HEK293 (cell line): Measurements from ENCODE around the gene MAPK11.

Experiments
- GLI4 ChIP-seq: fragments of 450-650 bp; formaldehyde crosslinking; IDR thresholded peaks from 2 replicates; pipeline ENCODE4 v1.5.1; 2016; ENCODE audit warnings: missing biosample characterization, missing genetic modification characterization
- HOXA7 ChIP-seq: sonication (generic); formaldehyde crosslinking; IDR thresholded peaks from 2 replicates; pipeline ENCODE4 v1.8.1; 2022; ENCODE audit warnings: missing genetic modification reagents, borderline replicate concordance
- TCF7L2 ChIP-seq: IDR thresholded peaks from 2 replicates; pipeline ENCODE4 v1.6.1; 2011; ENCODE audit warnings: low read depth, mild to moderate bottlenecking, inconsistent platforms, low read length, moderate library complexity, borderline replicate concordance
- ZNF138 ChIP-seq: fragments of 450-650 bp; formaldehyde crosslinking; IDR thresholded peaks from 2 replicates; pipeline ENCODE4 v1.5.1; 2016; ENCODE audit warnings: missing biosample characterization, missing genetic modification characterization, borderline replicate concordance
- ZNF274 ChIP-seq, 2 experiments: fragments of 200-500 bp in 1 of 2; fragments of 450-650 bp in 1 of 2; sonication (Bioruptor generic) in 1 of 2; formaldehyde crosslinking in 1 of 2; IDR thresholded peaks; 2 replicates each; pipeline versions ENCODE4 v1.5.1 to v1.6.1; 2014 to 2016; ENCODE audit warnings: borderline replicate concordance in 1 of 2, inconsistent platforms in 1 of 2, low read length in 1 of 2, missing biosample characterization in 1 of 2, missing genetic modification characterization in 1 of 2
- ZNF37A ChIP-seq: fragments of 450-650 bp; IDR thresholded peaks from 2 replicates; pipeline ENCODE4 v1.5.1; 2018; ENCODE audit warnings: missing biosample characterization, missing genetic modification characterization
- ZNF521 ChIP-seq: fragments of 450-650 bp; formaldehyde crosslinking; IDR thresholded peaks from 2 replicates; pipeline ENCODE4 v1.5.1; 2017; ENCODE audit warnings: missing biosample characterization, mild to moderate bottlenecking, missing genetic modification characterization
- ZNF549 ChIP-seq: fragments of 450-650 bp; IDR thresholded peaks from 2 replicates; pipeline ENCODE4 v1.5.1; 2018; ENCODE audit warnings: missing biosample characterization, missing genetic modification characterization, mild to moderate bottlenecking, inconsistent platforms, moderate library complexity
- TF ChIP-seq, protein P1 (sequence below): fragments of 450-650 bp; formaldehyde crosslinking; IDR thresholded peaks from 2 replicates; pipeline ENCODE4 v1.5.1; 2016; ENCODE audit warnings: missing biosample characterization, missing genetic modification characterization
- TF ChIP-seq, protein P2 (sequence below): fragments of 450-650 bp; formaldehyde crosslinking; IDR thresholded peaks from 2 replicates; pipeline ENCODE4 v1.5.1; 2017; ENCODE audit warnings: missing biosample characterization, missing genetic modification characterization
- TF ChIP-seq, protein P3 (sequence below): fragments of 450-650 bp; formaldehyde crosslinking; IDR thresholded peaks from 2 replicates; pipeline ENCODE4 v1.5.1; 2016; ENCODE audit warnings: missing biosample characterization, missing genetic modification characterization

DNA sequence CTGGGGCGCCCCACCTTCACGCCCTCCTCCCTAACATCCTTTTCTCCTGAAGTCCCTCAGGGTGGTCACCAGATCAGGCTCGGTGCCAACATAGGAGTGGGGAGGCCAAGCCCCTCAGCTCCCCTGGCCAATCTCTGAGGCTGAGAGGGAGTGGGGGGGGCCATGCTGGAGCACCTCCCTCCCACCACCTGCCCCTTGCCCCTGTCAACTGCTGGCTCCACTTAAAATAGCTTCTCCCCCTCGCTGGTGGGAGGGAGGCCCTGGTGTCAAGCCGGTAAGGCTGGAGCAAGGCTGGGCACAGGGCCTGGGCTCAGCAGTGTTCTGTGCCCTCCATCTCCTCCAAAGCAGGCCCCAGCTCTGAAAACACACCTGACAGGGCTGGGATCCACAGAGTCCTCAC is 32.4 kb upstream of the MAPK11 start:
- TF ChIP-seq, protein P1, sequence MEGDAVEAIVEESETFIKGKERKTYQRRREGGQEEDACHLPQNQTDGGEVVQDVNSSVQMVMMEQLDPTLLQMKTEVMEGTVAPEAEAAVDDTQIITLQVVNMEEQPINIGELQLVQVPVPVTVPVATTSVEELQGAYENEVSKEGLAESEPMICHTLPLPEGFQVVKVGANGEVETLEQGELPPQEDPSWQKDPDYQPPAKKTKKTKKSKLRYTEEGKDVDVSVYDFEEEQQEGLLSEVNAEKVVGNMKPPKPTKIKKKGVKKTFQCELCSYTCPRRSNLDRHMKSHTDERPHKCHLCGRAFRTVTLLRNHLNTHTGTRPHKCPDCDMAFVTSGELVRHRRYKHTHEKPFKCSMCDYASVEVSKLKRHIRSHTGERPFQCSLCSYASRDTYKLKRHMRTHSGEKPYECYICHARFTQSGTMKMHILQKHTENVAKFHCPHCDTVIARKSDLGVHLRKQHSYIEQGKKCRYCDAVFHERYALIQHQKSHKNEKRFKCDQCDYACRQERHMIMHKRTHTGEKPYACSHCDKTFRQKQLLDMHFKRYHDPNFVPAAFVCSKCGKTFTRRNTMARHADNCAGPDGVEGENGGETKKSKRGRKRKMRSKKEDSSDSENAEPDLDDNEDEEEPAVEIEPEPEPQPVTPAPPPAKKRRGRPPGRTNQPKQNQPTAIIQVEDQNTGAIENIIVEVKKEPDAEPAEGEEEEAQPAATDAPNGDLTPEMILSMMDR (tag by site-specific recombination): no peak
- TF ChIP-seq ZNF138 (tag by site-specific recombination) (no peak), ZNF549 (tag by site-specific recombination) (no peak), ZNF37A (no peak), HOXA7 (CRISPR knock-in tag) (no peak), ZNF274 (IDR thresholded peaks at IDR 0.05; ENCODE audit: low read length) (no peak), ZNF274 (tag by site-specific recombination; IDR thresholded peaks at IDR 0.05; ENCODE audit: borderline replicate concordance) (no peak), GLI4 (tag by site-specific recombination) (no peak), ZNF521 (tag by site-specific recombination) (no peak), TCF7L2 (no peak)
- TF ChIP-seq, protein P2, sequence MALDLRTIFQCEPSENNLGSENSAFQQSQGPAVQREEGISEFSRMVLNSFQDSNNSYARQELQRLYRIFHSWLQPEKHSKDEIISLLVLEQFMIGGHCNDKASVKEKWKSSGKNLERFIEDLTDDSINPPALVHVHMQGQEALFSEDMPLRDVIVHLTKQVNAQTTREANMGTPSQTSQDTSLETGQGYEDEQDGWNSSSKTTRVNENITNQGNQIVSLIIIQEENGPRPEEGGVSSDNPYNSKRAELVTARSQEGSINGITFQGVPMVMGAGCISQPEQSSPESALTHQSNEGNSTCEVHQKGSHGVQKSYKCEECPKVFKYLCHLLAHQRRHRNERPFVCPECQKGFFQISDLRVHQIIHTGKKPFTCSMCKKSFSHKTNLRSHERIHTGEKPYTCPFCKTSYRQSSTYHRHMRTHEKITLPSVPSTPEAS (tag by site-specific recombination): no peak
- TF ChIP-seq, protein P3, sequence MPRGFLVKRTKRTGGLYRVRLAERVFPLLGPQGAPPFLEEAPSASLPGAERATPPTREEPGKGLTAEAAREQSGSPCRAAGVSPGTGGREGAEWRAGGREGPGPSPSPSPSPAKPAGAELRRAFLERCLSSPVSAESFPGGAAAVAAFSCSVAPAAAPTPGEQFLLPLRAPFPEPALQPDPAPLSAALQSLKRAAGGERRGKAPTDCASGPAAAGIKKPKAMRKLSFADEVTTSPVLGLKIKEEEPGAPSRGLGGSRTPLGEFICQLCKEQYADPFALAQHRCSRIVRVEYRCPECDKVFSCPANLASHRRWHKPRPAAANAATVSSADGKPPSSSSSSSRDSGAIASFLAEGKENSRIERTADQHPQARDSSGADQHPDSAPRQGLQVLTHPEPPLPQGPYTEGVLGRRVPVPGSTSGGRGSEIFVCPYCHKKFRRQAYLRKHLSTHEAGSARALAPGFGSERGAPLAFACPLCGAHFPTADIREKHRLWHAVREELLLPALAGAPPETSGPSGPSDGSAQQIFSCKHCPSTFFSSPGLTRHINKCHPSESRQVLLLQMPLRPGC: no peak
